ENCODE results near the gene COMT. TPM values are rescaled to one million over a fixed set of nuclear protein-coding genes. Genes with fewer than 3 reads are reported as not detected.

Gene COMT
- total RNA-seq, 1 experiment from 2014 or later, result 109 TPM

GRCh38 chr22:19897726-19898125, 43.8 kb upstream of the COMT start:
- no peak for DNase-seq (ENCODE audit: low read depth, low spot score)
- no peak overlapping the region for H3K27ac ChIP-seq (ENCODE audit: low read depth, low read length)
- ATAC-seq, result no peak
- H4K20me1 ChIP-seq (ENCODE audit: insufficient read depth), result no peaks in the 10 kb centered on the region
- H3K9ac ChIP-seq (ENCODE audit: low read length), result no peak overlapping the region
- no peak overlapping the region for H3K4me2 ChIP-seq (ENCODE audit: low read length)
- no peak overlapping the region for H2AFZ ChIP-seq (ENCODE audit: low read depth, low read length, poor library complexity, severe bottlenecking)
- no peaks in the 10 kb centered on the region for H3K27me3 ChIP-seq (ENCODE audit: insufficient read depth, low read length)
- intact Hi-C loops (cut with micrococcal nuclease), result no loop called here
- BruUV-seq (replicated peaks), result no TSS peak
- H3K4me3 ChIP-seq (replicated peaks in 1 of 2; ENCODE audit: low read depth in 1 of 2, low read length in 2 of 2), result no peak overlapping the region
- CTCF ChIA-PET, result interaction anchor here (1.4 to 1.6 kb wide), 2 partner anchors 13 to 168 kb away, joined by 5 to 8 read pairs; no protein-coding TSS in a partner anchor
- no peak for TF ChIP-seq FOSL1 (IDR thresholded peaks at IDR 0.05; ENCODE audit: low read depth)
- TF ChIP-seq EGR1 (IDR thresholded peaks at IDR 0.05; ENCODE audit: low read depth), result no peak
- no peak for TF ChIP-seq EZH2 (IDR thresholded peaks at IDR 0.05)
- H3K36me3 ChIP-seq (ENCODE audit: control insufficient read depth in 1 of 2, insufficient read depth in 2 of 2, low read length in 2 of 2), result no peaks in the 10 kb centered on the region
- no peaks in the 10 kb centered on the region for H3K9me3 ChIP-seq (ENCODE audit: control insufficient read depth in 1 of 2, insufficient read depth in 1 of 2, low read depth in 1 of 2, low read length in 2 of 2)
- POLR2A ChIA-PET, result no interaction called here
- H3K79me2 ChIP-seq (ENCODE audit: insufficient read depth, low read length), result no peaks in the 10 kb centered on the region
- RAD21 ChIA-PET (ENCODE audit: low non-redundant PET in 1 of 2, low total read pairs in 2 of 2, uncharacterized antibody in 2 of 2, unreplicated experiment in 2 of 2), result no interaction called here
- H3K9me2 ChIP-seq (ENCODE audit: insufficient read depth), result no peaks in the 10 kb centered on the region
- H3K4me1 ChIP-seq (ENCODE audit: control insufficient read depth in 1 of 2, insufficient read depth in 2 of 2, low read length in 2 of 2), result peaks cover 0 to 12% of the 10 kb centered on the region in 2 experiments; a peak in 1 of 4 replicates

- Histone ChIP-seq H3K36me3 (ENCODE audit: control insufficient read depth in 1 of 2, insufficient read depth in 2 of 2, low read length in 2 of 2) (no peaks in the 10 kb centered on the region), H3K27ac (ENCODE audit: low read depth, low read length) (no peak overlapping the region), H3K9me2 (ENCODE audit: insufficient read depth) (no peaks in the 10 kb centered on the region), H3K9ac (ENCODE audit: low read length) (no peak overlapping the region), H3K4me1 (ENCODE audit: control insufficient read depth in 1 of 2, insufficient read depth in 2 of 2, low read length in 2 of 2) (peaks cover 0 to 12% of the 10 kb centered on the region in 2 experiments; a peak in 1 of 4 replicates), H3K9me3 (ENCODE audit: control insufficient read depth in 1 of 2, insufficient read depth in 1 of 2, low read depth in 1 of 2, low read length in 2 of 2) (no peaks in the 10 kb centered on the region), H2AFZ (ENCODE audit: low read depth, low read length, poor library complexity, severe bottlenecking) (no peak overlapping the region), H3K27me3 (ENCODE audit: insufficient read depth, low read length) (no peaks in the 10 kb centered on the region), H3K4me3 (replicated peaks in 1 of 2; ENCODE audit: low read depth in 1 of 2, low read length in 2 of 2) (no peak overlapping the region), H4K20me1 (ENCODE audit: insufficient read depth) (no peaks in the 10 kb centered on the region), H3K4me2 (ENCODE audit: low read length) (no peak overlapping the region), H3K79me2 (ENCODE audit: insufficient read depth, low read length) (no peaks in the 10 kb centered on the region)
- DNase-seq (ENCODE audit: low read depth, low spot score) (no peak), ATAC-seq (no peak)
- BruUV-seq (replicated peaks), result no TSS peak
- TF ChIP-seq REST (IDR thresholded peaks at IDR 0.05; ENCODE audit: low read depth) (no peak), YY1 (IDR thresholded peaks at IDR 0.05; ENCODE audit: extremely low read depth, insufficient replicate concordance, low read depth, low read length) (no peak), ATF3 (IDR thresholded peaks at IDR 0.05) (no peak), EZH2 (IDR thresholded peaks at IDR 0.05) (no peak), SP1 (IDR thresholded peaks at IDR 0.05; ENCODE audit: low read depth) (no peak), ZFX (IDR thresholded peaks at IDR 0.05) (no peak), EGR1 (IDR thresholded peaks at IDR 0.05; ENCODE audit: low read depth) (no peak), ZBTB33 (IDR thresholded peaks at IDR 0.05; ENCODE audit: extremely low read depth, insufficient replicate concordance, low read length) (no peak), POLR2AphosphoS5 (IDR thresholded peaks at IDR 0.05; ENCODE audit: low read depth, low read length) (no peak), EZH2phosphoT487 (IDR thresholded peaks at IDR 0.05; ENCODE audit: borderline replicate concordance) (no peak), CBX3 (IDR thresholded peaks at IDR 0.05; ENCODE audit: low read depth) (no peak), RAD21 (IDR thresholded peaks at IDR 0.05; ENCODE audit: low read depth) (no peak), ELF1 (IDR thresholded peaks at IDR 0.05; ENCODE audit: borderline replicate concordance, low read depth) (no peak), JUND (IDR thresholded peaks at IDR 0.05) (no peak), POLR2A (IDR thresholded peaks at IDR 0.05; ENCODE audit: borderline replicate concordance, extremely low read depth, insufficient read depth, insufficient read length) (no peak)
- ChIA-PET RAD21 (ENCODE audit: low non-redundant PET in 1 of 2, low total read pairs in 2 of 2, uncharacterized antibody in 2 of 2, unreplicated experiment in 2 of 2) (no interaction called here), CTCF (no interaction called here), POLR2A (no interaction called here)
- intact Hi-C loops (cut with micrococcal nuclease), result no loop called here
Observed at GRCh38 chr22:19898145-19898544, 43.4 kb upstream of the COMT start.
